Tibial artery (tissue), 4 donors: ENCODE data around the gene ITPR1.

ENCODE experiments used
- DNase-seq, 2 donors: peaks; one replicate each; pipeline ENCODE4 v3.0.0-alpha.2; 2019
- H3K27ac ChIP-seq, 2 donors: fragments of 200-600 bp; sonication (generic) in 1 of 2; 1 replicate in 1 of 2; 2 replicates in 1 of 2; pipeline ENCODE4 v1.5.1; 2018 to 2019; ENCODE audit warnings: mild to moderate bottlenecking in 1 of 2
- H3K27me3 ChIP-seq, 2 donors: fragments of 200-600 bp; sonication (generic) in 1 of 2; one replicate each; pipeline versions ENCODE4 v1.5.1 to v1.6.0; 2016 to 2019
- H3K36me3 ChIP-seq, 3 donors: fragments of 200-600 bp; sonication (generic) in 2 of 3; one replicate each; pipeline ENCODE4 v1.5.1; 2016 to 2019; ENCODE audit warnings: mild to moderate bottlenecking in 2 of 3
- H3K4me1 ChIP-seq, 4 donors: fragments of 200-600 bp; sonication (generic) in 2 of 4; 1 replicate in 3 of 4; 2 replicates in 1 of 4; pipeline ENCODE4 v1.5.1; 2016 to 2019
- H3K4me3 ChIP-seq, 2 donors: fragments of 200-600 bp; sonication (generic) in 1 of 2; 1 replicate in 1 of 2; 2 replicates in 1 of 2; pipeline ENCODE4 v1.5.1; 2018 to 2019; ENCODE audit warnings: mild to moderate bottlenecking in 2 of 2
- H3K9me3 ChIP-seq, 3 donors: fragments of 200-600 bp; sonication (generic) in 1 of 3; one replicate each; pipeline ENCODE4 v1.5.1; 2016 to 2019
- intact Hi-C: fragments of 100-400 bp; cut with DNase I; formaldehyde crosslinking; loops from one replicate; pipeline ENCODE4 v1.15.0; 2023; ENCODE audit warnings: low total_unique reads
- TF ChIP-seq, protein P1 (sequence below), 2 experiments: fragments of 200-600 bp in 1 of 2; fragments of 450-650 bp in 1 of 2; IDR thresholded peaks; one replicate each; pipeline ENCODE4 v1.5.1; 2017 to 2019; ENCODE audit warnings: antibody characterized with exemption in 2 of 2, mild to moderate bottlenecking in 1 of 2, moderate library complexity in 1 of 2

Gene ITPR1

DNA sequence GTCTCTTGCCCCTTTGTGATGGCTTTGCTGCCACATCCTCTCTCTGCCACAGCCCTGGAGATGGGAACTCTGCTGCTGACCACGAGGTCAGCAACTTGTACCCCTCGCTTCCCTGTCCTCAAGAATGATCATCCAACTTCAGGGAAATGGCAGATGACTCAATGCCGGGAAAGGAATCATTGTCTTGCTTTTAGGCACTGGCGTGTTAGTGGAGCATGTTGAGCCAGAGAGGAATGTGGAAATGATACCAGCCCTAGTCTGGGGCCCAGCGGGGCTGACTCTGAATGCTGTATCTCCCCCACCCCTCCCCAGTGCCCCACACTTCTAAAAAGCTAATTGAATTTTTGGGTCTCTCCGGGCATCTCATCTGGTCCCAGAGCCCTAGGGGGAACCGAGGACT lies 301.2 kb downstream of the ITPR1 start:
- H3K27me3 ChIP-seq, result no peaks in the 10 kb centered on the region
- intact Hi-C loops, result no loop called here
- no peak overlapping the region for H3K4me3 ChIP-seq
- H3K9me3 ChIP-seq, result peaks cover 0 to 6% (median 0%) of the 10 kb centered on the region in 3 donors
- no peak for DNase-seq
- peaks cover 67 to 84% (median 72%) of the 10 kb centered on the region in 3 donors for H3K36me3 ChIP-seq
- H3K4me1 ChIP-seq, result peaks cover 0 to 8% (median 2%) of the 10 kb centered on the region in 4 donors
- TF ChIP-seq, protein P1, sequence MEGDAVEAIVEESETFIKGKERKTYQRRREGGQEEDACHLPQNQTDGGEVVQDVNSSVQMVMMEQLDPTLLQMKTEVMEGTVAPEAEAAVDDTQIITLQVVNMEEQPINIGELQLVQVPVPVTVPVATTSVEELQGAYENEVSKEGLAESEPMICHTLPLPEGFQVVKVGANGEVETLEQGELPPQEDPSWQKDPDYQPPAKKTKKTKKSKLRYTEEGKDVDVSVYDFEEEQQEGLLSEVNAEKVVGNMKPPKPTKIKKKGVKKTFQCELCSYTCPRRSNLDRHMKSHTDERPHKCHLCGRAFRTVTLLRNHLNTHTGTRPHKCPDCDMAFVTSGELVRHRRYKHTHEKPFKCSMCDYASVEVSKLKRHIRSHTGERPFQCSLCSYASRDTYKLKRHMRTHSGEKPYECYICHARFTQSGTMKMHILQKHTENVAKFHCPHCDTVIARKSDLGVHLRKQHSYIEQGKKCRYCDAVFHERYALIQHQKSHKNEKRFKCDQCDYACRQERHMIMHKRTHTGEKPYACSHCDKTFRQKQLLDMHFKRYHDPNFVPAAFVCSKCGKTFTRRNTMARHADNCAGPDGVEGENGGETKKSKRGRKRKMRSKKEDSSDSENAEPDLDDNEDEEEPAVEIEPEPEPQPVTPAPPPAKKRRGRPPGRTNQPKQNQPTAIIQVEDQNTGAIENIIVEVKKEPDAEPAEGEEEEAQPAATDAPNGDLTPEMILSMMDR (IDR thresholded peaks at IDR 0.05), result no peak
- no peak overlapping the region for H3K27ac ChIP-seq

DNA sequence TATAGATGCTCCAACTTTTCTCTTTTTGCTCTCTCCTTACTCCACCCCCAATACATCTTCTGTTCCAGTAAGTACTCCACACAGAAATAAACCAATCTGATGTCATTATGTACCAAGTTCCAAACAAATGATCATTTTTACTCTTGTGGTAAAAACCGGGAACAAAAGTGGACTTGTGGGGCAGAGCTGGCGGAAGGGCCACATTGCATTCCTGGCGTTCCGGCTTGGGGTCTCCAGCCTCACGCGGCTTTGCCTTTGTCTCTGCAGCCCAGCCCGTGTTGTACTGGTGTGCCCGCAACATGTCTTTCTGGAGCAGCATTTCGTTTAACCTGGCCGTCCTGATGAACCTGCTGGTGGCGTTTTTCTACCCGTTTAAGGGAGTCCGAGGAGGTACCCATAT lies 301.6 kb downstream of the ITPR1 start:
- Histone ChIP-seq H3K4me3 (no peak overlapping the region), H3K36me3 (peaks cover 64 to 79% (median 67%) of the 10 kb centered on the region in 3 donors), H3K4me1 (peaks cover 0 to 12% (median 4%) of the 10 kb centered on the region in 4 donors), H3K27me3 (no peaks in the 10 kb centered on the region), H3K27ac (no peak overlapping the region), H3K9me3 (peaks cover 0 to 6% (median 0%) of the 10 kb centered on the region in 3 donors)
- intact Hi-C loops, result no loop called here
- no peak for DNase-seq
- TF ChIP-seq, protein P1 (IDR thresholded peaks at IDR 0.05), result no peak

DNA sequence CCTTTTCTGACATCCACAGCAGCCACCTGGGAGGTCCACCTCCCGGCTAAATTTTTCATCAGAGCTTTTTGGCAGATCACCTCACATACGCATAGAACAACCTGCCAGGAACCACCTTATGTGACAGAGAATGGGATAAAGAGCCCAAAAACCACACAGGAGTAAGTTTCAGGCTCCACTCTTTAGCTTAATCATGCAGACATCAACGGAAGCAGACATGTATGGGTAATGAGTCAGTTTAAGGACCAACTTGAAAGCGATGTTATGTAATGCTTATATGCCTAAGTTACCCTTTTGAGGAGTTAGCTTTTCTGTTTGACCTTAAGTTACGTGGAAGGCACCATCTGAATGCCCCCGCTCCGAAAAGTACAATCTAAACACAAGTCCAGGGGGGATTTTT lies 302.8 kb downstream of the ITPR1 start:
- DNase-seq, result no peak
- Histone ChIP-seq H3K9me3 (peaks cover 0 to 6% (median 0%) of the 10 kb centered on the region in 3 donors), H3K4me3 (no peak overlapping the region), H3K36me3 (peaks cover 61 to 76% (median 63%) of the 10 kb centered on the region in 3 donors), H3K27me3 (no peaks in the 10 kb centered on the region), H3K4me1 (peaks cover 0 to 18% (median 6%) of the 10 kb centered on the region in 4 donors), H3K27ac (no peak overlapping the region)
- TF ChIP-seq, protein P1 (IDR thresholded peaks at IDR 0.05), result no peak
- intact Hi-C loops, result no loop called here

DNA sequence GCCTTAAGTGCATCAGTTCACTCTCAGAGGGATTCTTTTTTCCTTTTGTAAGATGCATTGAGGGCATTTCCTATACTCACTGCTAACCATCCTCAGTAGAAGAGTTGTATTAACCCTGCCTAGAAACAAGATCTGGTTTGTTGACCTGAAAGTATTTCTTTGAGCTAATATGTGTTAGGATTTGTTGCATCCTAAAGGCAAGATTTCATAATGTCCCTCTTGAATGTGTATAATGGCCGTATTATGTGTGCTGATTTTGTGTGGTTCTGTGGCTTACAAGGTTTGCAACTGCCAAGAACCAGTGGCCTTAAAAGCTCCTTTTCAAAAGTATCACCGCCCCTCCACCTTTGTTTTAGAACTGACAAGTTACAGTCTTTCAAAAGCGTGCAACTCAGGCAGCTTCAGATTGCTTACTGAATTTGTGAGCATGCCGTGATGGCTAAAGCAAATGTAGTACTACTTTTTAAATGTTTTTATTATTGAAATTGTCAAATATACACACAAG lies 304.1 kb downstream of the ITPR1 start:
- peaks cover 55 to 75% (median 61%) of the 10 kb centered on the region in 3 donors for H3K36me3 ChIP-seq
- no peak overlapping the region for H3K4me3 ChIP-seq
- intact Hi-C loops, result no loop called here
- no peaks in the 10 kb centered on the region for H3K27me3 ChIP-seq
- no peak overlapping the region for H3K27ac ChIP-seq
- TF ChIP-seq, protein P1 (IDR thresholded peaks at IDR 0.05), result no peak
- peaks cover 0 to 18% (median 6%) of the 10 kb centered on the region in 4 donors for H3K4me1 ChIP-seq
- peaks cover 0 to 6% (median 0%) of the 10 kb centered on the region in 3 donors for H3K9me3 ChIP-seq
- DNase-seq, result no peak

DNA sequence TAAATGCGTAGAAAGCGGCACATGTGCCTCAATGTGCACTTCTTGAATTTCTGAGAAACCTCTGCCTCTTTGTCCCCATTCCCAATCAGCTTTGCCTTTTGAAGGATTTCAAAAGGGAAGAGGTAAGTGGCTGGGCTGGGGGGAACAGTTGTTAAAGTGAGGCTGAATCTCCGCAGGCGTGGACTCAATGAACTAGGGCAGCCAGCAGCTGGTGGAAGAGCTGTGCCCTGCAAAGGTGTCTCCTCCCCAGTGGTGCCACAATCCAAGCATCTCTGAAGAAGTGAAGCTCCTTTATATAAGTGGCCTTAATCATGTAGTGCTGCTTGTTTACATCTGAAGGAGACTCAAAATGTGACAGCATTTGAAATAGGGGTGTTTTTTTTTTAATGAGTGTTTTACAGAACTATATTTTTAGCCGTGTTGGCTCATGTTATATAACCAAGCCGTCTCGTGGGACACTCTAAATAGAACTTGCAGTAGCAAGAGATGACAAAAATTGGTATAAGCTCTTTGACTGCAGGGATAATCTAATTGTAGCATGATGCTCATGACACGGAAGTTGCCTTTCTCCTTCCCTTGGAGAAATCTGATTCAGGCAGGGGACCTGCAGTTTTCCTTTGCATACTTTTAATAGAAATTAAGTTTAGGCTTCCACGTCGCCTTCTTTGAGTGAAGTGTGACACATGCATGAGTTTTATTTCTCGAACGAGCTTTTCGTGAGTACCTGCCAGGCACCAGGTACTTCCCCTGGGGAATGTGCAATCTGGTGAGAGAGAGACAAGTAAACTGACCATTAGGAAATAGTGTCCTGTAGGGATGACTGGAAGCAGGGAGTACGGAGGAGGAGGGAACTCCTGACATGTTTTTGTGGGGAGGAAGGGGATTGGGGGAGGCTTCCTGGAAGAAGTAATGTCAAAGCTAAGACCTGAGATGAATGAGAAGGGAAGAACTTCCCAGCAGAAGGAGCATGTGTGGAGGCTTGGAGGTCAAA lies 306.4 kb downstream of the ITPR1 start:
- intact Hi-C loops, result loop anchor here (10.0 kb wide), 1 partner anchor 55 kb away; no protein-coding TSS in a partner anchor
- H3K4me3 ChIP-seq, result no peak overlapping the region
- H3K9me3 ChIP-seq, result peaks cover 0 to 6% (median 0%) of the 10 kb centered on the region in 3 donors
- peaks cover 59 to 76% (median 72%) of the 10 kb centered on the region in 3 donors for H3K36me3 ChIP-seq
- no peak for DNase-seq
- H3K4me1 ChIP-seq, result peaks cover 0 to 23% (median 6%) of the 10 kb centered on the region in 4 donors
- H3K27ac ChIP-seq, result peak overlapping the region; percentile 32 to 49
- TF ChIP-seq, protein P1 (IDR thresholded peaks at IDR 0.05), result no peak
- no peaks in the 10 kb centered on the region for H3K27me3 ChIP-seq
